ENCODE results near the gene SNTG2. TPM values are rescaled to one million over a fixed set of nuclear protein-coding genes. Genes with fewer than 3 reads are reported as not detected.

Gene SNTG2
- total and polyA plus RNA-seq, 4 donors: not detected

- peaks cover 0 to 3% (median 1%) of the 10 kb centered on the region in 4 donors for H3K9me3 ChIP-seq (ENCODE audit: control insufficient read depth in 4 of 4, low read length in 3 of 4)
- 45% methylated on average over 7 of the region's 7 CpGs for WGBS
- H3K27me3 ChIP-seq (ENCODE audit: control insufficient read depth in 4 of 4, insufficient read depth in 4 of 4, low read length in 3 of 4): no peaks in the 10 kb centered on the region
- no peaks in the 10 kb centered on the region for H3K36me3 ChIP-seq (ENCODE audit: control insufficient read depth in 4 of 4, insufficient read depth in 3 of 4, low read depth in 1 of 4, low read length in 3 of 4)
- no peaks in the 10 kb centered on the region for H3K4me1 ChIP-seq (ENCODE audit: control insufficient read depth in 4 of 4, insufficient read depth in 4 of 4, low read length in 3 of 4)
- DNase-seq (ENCODE audit: low spot score): no peak
- H3K4me3 ChIP-seq (ENCODE audit: low read depth in 1 of 3, low read length in 3 of 3): no peak overlapping the region
- no peak overlapping the region for H3K9ac ChIP-seq (ENCODE audit: low read depth in 1 of 2, low read length in 2 of 2)
- H3K27ac ChIP-seq (ENCODE audit: low read depth in 1 of 2, low read length in 2 of 2): no peak overlapping the region
- TF ChIP-seq ATF3 (IDR thresholded peaks at IDR 0.05): no peak
- TF ChIP-seq ZBTB33 (IDR thresholded peaks at IDR 0.05): no peak
- TF ChIP-seq FOXA2 (IDR thresholded peaks at IDR 0.05): no peak
- TF ChIP-seq CTCF (IDR thresholded peaks at IDR 0.05; ENCODE audit: low read depth, low read length, missing input control): no peak
- TF ChIP-seq RAD21 (IDR thresholded peaks at IDR 0.05): no peak
- no peak for TF ChIP-seq YY1 (IDR thresholded peaks at IDR 0.05)
- no peak for TF ChIP-seq MAX (IDR thresholded peaks at IDR 0.05)
Measured at GRCh38 chr2:1068822-1069221, 118.2 kb downstream of the SNTG2 start.

- DNase-seq (ENCODE audit: low spot score): no peak
- WGBS: 80% methylated on average over 15 of the region's 15 CpGs
- Histone ChIP-seq H3K9me3 (ENCODE audit: control insufficient read depth in 4 of 4, low read length in 3 of 4) (peaks cover 0 to 3% (median 1%) of the 10 kb centered on the region in 4 donors), H3K36me3 (ENCODE audit: control insufficient read depth in 4 of 4, insufficient read depth in 3 of 4, low read depth in 1 of 4, low read length in 3 of 4) (no peaks in the 10 kb centered on the region), H3K27me3 (ENCODE audit: control insufficient read depth in 4 of 4, insufficient read depth in 4 of 4, low read length in 3 of 4) (no peaks in the 10 kb centered on the region), H3K4me3 (ENCODE audit: low read depth in 1 of 3, low read length in 3 of 3) (no peak overlapping the region), H3K4me1 (ENCODE audit: control insufficient read depth in 4 of 4, insufficient read depth in 4 of 4, low read length in 3 of 4) (no peaks in the 10 kb centered on the region), H3K27ac (ENCODE audit: low read depth in 1 of 2, low read length in 2 of 2) (no peak overlapping the region), H3K9ac (ENCODE audit: low read depth in 1 of 2, low read length in 2 of 2) (no peak overlapping the region)
- TF ChIP-seq FOXA1 (IDR thresholded peaks at IDR 0.05) (no peak), RAD21 (IDR thresholded peaks at IDR 0.05) (no peak), TAF1 (conservative IDR thresholded peaks at IDR 0.05) (no peak), CTCF (IDR thresholded peaks at IDR 0.05; ENCODE audit: low read depth, low read length, missing input control) (no peak), REST (IDR thresholded peaks at IDR 0.05) (no peak), ZBTB33 (IDR thresholded peaks at IDR 0.05) (no peak), ATF3 (IDR thresholded peaks at IDR 0.05) (no peak), SP1 (IDR thresholded peaks at IDR 0.05) (no peak), HNF4G (IDR thresholded peaks at IDR 0.05) (no peak), FOXA2 (IDR thresholded peaks at IDR 0.05) (no peak), JUND (IDR thresholded peaks at IDR 0.05) (no peak)
Measured at GRCh38 chr2:1069847-1070246, 119.2 kb downstream of the SNTG2 start.
